GDM1 (cell line): ENCODE results near the gene FUT7.
"Not testable (repeated sequence)": the region's sequence is repeated elsewhere in the genome, so short reads cannot be mapped to it uniquely, and the experiment has no call there.

Source experiments
- DNase-seq: peaks from one replicate; lab custom pipeline; 2025; lab: John Stamatoyannopoulos, UW

Gene FUT7

DNA sequence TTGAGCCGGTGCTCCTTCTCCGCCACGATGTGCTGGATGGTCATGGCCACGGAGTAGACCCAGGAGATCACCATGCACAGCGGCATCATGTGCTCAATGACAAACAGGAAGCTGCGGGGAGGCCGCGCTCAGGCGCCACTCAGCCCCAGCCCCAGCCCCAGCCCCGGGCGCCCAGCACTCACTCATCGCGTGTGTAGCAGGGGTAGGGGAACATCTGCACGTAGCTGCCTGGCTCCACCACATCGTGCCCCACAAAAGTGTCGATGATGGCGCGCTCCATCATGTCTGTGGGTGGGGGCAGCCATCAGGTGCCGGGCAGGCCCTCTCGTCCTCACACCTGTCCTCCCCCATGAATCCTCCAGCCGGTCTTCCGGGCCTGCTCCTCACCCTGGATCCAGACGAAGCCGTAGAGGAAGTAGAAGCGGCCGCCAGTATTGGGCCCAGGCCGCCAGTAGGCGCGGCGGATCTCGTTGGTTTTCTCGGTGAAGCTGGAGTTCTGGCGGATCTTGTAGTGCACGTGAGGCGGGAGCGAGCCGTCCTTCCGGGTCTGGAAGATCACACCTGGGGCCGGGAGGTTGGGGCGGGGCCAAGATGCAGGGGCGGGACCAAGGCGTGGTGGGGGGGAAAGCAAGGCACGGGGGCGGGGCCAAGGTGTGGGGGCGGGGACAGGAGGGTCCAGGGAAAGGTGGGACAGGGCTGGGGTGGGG lies 13.9 kb downstream of the FUT7 start:
- DNase-seq = no peak

GRCh38 chr9:137017071-137017470 lies 14.8 kb downstream of the FUT7 start:
- no peak for DNase-seq

- DNase-seq = no peak
Observed at GRCh38 chr9:137016436-137016835, 15.5 kb downstream of the FUT7 start.

GRCh38 chr9:137015976-137016375 lies 15.9 kb downstream of the FUT7 start:
- DNase-seq = no peak

- DNase-seq = no peak
Observed at GRCh38 chr9:137015540-137015930, 16.4 kb downstream of the FUT7 start.

DNA sequence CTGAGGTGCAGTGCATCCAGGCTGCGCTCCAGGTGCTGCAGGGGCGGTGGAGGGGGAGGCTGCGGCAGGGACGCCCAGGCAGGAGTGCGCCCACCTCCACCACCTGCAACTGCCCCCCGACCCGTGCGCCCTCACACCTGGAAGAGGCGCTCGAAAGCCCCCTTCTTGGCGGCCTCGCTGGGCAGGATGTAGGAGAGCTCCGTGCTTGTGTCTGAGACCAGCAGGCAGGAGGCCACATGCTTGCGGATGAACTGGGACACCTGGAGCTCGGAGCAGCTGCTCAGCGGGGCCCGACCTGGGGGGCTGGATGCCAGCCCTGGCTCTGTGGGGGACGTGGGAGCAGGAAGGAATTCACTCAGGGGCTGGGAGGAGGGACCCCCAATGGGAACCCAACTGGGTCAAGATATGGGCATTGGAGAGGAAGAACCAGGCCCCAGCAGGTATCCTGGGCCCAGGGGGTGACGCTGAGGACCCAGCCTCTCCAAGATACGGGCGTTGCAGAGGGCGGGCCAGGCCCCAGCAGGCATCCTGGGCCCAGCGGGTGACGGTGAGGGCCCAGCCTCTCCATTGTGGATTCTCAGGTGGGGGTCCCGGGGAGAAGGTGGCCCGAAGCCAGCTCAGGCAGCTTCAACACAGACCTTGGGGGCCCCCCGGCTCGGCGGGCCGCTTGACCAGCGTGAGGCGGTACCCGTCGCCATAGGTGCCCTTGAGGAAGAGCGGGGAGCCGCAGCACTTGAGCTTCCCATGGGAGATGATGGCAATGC lies 16.9 kb downstream of the FUT7 start:
- no peak for DNase-seq

DNA sequence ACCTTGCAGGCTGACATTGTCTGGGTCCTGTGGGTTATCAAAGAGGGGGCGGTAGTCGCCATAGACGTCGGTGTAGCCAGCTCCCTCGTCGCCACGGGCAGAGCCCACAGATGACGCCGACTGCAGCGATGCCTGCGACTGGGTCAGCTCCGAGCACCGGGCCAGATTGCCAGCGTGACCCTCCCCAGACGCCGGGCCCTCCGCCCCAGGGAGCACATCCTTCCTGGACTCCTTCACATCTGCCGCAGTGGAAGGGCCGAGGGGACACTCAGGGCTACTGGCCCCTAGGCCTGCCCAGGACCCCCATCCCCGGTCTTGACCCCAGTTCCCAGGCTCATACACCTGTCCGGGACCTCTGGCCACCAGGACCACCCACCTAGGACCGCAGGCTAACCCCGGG lies 17.7 kb downstream of the FUT7 start:
- no peak for DNase-seq

- DNase-seq = no peak
Observed at GRCh38 chr9:137013571-137013940, 18.3 kb downstream of the FUT7 start.

- no peak for DNase-seq
Observed at GRCh38 chr9:137012694-137013570, 19.0 kb downstream of the FUT7 start.

GRCh38 chr9:137011907-137012675 lies 19.8 kb downstream of the FUT7 start:
- DNase-seq = no peak

- DNase-seq = no peak
Observed at GRCh38 chr9:137011156-137011555, 20.7 kb downstream of the FUT7 start.

- no peak for DNase-seq
Observed at GRCh38 chr9:137009938-137010732, 21.8 kb downstream of the FUT7 start.

- no peak for DNase-seq
Observed at GRCh38 chr9:137009217-137009616, 22.7 kb downstream of the FUT7 start.

DNA sequence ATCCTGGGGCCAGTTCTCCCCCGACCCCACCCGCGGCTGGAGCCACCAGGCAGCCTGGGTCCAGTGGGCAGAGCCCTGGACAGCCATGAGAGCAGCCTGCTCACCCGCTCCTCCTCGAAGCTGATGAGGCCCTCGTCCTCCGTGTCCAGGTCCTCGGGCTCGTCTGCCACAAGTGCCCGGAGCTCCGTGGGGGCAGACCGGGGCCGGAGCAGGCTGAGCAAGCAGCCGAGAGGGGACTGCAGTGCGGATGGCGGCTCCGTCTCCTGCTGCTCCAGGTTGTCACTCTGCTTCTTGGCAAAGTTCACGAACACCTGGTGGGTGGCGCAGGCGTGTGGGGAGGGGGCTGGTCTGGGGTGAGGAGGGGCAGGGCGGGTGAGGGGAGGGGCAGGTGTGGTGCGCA lies 23.6 kb downstream of the FUT7 start:
- DNase-seq = no peak

- no peak for DNase-seq
Observed at GRCh38 chr9:137007816-137008270, 24.0 kb downstream of the FUT7 start.

DNA sequence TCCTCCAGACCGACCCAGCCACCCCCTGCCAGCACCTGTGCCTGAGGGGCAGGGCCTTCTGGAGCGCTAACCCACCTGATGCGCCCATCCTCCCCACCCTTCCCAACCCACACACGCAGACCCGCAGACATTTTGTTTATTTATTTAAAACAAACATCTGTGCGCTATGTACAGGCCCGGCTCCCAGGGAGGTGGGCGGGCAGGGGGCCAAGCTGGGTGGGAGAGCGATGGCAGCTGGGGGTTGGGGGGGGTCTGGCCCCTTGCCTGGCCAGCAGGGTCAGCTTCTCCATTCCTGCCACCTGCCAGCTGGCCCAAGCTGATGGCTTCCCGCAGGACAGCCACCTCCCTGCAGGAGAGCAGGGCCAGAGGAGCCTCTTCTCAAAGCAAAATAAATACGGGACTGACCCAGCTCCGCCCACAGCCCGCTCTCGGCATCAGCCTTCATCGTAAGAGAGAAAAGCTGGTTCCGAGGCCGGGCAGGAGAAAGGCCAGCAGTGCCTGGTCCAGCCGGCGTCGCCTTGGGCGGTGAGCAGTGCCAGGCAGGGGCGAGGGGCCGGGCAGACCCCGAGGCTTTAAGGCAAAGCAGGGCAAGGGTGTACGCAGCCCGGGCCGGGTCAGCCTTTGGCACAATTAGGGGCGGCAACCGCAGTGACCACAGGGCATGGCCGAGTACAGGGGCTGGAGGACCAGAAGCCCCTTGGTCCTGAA lies 24.6 kb downstream of the FUT7 start:
- no peak for DNase-seq

DNA sequence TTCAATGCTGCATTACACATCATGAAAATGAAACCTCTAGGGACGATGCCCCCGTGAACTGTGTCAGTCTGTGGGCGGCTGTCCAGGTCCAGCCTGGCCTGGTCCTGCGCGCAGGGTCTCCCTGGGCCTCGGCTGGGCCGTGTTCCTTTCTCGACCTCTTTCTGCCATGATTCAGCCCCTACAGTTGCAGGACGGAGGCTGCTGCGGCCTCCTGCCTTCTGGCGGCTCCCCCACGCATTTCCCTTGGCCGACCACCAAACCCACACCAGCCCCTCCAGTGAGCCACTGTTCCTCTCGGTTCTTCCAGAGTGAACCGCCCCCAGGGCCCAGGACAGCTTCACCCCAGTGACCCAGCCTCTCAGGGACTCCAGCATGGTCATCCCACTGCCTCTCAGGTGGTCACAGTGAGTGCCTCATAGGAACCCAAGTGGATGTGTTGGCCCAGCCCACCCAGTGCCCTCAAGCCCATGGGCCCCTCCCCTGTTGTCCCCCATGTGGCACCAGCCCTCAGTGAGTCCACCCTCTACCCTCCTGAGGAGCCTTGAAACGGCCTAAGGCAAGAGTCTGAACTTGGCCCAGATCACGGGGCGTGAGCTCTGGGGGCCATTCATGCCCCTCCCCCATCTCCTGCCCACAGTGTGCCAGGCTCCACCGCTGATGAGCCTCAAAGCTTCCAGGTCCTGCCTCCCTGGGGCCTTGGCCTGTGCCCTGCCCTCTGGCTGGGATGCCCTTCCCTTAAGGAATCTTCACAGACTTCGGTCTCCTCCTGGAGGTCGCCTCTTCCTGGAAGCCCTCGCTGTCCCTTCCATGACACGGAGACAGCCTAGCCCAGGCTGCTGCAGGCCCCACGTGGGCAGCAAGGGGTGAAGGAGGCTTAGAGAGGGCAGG lies 25.5 kb downstream of the FUT7 start:
- DNase-seq = peak; percentile 23

DNA sequence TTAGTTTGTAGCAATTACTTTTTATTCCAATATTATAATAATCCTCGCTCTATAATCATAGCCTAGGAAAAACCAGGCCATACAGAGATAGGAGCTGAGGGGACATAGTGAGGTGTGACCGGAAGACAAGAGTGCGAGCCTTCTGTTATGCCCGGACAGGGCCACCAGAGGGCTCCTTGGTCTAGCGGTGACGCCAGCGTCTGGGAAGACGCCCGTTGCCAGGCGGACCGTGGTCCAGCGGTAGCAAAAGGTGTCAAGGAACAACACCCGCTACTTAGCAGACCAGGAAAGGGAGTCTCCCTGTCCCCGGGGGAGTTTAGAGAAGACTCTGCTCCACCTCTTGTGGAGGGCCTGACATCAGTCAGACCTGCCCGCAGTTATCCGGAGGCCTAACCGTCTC lies 27.6 kb downstream of the FUT7 start:
- not testable (repeated sequence) for DNase-seq

- no peak for DNase-seq
Observed at GRCh38 chr9:137002646-137003041, 29.2 kb downstream of the FUT7 start.
